ENCODE results near the gene CERS1.

Gene CERS1

GRCh38 chr19:18870531-18871172 is 25.3 kb downstream of the CERS1 start:
- no peak for DNase-seq

DNA sequence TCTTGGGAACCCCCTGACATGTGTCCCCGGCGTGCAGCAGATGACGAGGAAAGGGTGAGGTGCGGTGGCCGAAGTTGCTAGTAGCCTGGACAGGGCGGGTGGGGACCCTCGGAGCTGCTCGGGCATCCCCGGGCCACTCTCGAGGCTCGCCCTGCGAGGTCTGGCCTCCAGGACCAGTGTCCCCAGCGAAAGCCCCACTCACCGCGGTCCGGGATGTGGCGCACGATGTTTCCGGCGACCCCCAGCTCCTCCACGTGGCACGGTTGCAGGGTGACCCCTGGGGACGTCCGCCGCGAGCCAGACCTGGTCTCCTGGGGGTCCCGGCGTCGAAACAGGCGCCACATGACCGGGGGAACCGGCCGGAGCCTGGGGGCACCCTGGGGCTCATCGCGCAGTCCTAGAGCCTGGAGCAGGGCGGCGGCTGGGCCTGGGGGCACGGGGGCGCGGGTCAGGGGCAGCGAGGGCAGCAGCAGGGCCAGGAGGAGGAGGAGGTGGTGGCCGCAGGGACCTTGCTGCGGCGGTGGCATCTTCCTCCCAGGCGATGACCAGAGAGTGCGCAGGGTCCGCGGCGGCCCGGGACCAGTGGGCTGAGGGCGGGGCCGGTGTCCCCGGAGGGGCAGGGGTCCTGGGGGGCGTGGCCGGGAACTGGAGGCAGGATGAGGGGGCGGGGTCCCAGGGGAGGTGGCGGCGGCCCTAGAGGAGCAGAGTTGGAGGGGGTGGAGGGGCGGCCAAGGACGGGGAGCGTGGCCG is 26.0 kb downstream of the CERS1 start:
- no peak for DNase-seq

GRCh38 chr19:18869023-18869618 is 26.8 kb downstream of the CERS1 start:
- DNase-seq: no peak

DNA sequence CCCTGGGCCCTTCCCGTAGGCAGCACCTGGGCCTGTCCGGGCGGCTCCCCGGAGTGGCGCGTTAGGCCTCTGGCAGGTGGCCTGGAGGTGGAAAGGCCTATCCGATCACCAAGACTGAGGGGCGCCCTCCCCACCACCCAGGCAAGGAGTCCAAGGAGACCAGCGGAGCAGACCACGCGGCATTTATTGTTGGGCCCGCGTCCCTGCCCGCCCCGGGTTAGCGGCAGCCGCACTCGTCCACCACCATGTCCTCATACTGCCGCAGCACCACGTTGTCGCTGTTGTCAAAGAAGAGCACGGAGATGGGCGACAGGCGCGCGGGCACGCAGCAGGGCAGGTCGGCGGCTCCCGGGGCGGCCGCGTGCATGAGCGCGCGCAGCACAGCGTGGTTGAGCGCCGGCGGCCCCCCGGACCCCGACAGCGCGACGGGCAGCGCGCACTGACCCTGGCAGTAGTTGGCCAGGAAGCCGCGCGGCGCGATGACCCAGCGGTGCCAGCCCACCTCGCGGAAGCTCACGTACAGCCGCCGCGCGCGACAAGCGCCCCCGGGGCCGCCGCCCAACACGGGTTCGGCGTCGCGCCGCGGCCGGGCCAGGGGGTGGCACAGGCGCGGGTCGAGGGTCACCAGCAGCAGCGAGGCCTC is 27.5 kb downstream of the CERS1 start:
- no peak for DNase-seq

DNA sequence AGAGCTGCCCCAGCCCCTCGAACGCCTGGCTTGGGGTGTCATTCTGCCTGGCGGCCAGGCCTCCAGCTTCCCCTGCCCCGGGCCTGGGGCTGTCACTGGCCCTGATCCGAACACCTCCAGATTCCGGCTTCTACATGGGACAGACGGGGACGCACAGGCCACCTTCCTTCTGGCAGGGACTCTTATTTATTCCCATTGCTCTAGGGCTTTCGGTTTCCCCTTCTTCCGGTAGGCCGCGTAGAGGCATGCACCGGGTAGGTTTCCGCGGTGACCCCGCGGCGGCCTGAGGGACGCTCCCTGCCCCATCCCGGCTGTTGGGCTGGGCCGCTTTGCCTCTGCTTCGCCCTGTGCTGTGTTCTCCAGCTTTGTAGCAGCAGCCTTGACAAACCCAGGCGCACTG is 28.2 kb downstream of the CERS1 start:
- DNase-seq: no peak

GRCh38 chr19:18867199-18867598 is 28.8 kb downstream of the CERS1 start:
- no peak for DNase-seq

- DNase-seq: no peak
Observed at GRCh38 chr19:18866800-18867123, 29.2 kb downstream of the CERS1 start.

DNA sequence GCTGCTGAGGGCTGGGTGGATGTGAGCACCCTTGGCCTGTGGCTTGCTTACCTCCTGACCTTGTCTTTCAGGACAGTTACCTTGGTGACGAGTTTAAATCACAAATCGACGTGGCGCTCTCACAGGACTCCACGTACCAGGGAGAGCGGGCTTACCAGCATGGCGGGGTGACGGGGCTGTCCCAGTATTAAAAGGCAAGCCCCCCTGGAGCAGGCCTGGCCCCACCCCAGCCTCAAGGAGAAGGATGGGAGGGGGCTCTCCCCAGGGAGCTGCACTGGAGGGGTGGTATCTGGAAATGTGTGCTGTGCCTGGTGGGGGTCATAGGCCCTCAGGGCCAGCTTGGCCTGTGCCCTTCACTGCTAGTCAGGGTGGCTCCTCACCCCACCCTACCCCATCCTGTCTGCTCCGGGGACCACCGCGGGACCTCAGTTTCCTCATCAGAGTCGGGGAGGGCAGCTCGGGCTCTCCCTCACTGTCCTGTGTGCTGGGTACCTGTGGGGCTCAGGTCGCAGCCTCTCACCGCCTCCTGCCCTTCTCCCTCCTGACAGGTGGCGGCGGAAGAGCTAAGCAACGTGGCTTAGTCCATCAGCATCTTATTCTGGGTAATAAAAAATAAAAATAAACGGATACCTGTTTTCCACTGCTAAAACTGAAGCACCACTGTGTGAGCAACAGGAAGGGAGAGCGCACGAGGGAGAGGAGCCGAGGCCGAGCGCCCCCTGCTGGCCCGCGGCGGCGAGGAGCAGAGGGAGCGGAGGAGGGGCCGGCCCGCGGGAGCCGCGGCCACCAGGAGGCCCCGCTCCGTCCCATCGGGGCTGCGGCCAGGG is 29.8 kb downstream of the CERS1 start:
- DNase-seq: peak; percentile 75

DNA sequence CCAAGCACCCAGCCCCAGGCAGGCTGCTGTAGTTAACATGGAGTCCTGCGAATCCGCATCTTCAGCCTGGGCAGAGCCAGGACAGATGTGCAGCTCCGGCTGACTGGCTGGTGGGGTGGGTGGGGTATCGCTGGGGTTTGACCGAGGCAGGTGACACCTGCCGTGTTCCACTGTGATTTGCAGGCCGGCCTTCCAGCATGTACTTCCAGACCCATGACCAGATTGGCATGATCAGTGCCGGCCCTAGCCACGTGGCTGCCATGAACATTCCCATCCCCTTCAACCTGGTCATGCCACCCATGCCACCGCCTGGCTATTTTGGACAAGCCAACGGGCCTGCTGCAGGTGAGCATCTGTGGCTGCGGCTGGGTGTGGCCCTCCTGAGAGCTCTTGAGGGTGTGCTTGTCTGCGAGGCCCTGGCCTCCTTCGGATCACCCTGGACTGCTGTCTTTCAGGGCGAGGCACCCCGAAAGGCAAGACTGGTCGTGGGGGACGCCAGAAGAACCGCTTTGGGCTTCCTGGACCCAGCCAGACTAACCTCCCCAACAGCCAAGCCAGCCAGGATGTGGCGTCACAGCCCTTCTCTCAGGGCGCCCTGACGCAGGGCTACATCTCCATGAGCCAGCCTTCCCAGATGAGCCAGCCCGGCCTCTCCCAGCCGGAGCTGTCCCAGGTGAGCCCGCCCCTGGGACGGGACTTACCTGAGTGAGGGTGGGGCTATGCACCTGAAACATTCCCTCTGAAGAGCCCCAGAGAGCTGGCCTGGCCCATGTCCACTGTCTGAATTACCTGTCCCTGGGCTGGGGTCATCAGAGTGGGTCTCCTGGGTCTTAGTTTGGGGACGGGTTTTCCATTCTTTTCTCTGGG is 30.6 kb downstream of the CERS1 start:
- DNase-seq: no peak

DNA sequence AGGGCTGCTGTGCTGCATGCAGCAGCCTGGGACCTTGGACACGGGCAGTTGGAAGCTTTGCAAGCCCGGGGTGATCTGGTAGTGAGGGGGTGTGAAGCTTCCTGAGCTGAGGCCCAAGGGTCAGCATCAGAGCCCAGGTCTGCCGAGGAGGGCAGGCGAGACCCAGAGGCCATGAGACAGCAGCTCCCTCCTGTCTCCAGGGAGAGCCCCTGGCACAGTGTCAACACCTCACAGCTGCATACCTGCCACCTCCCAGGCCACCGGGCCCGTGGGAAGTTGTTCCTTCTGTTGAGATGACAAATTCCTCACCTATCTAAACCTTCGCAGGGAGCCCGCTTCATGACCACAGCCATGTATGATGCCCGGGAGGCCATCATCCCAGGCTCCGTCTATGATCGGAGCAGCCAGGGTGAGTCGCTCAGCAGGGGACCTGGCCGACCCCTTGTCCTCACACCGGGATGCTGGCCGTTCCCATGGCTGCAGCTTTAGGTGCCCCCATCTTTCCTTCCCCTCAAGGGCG is 32.1 kb downstream of the CERS1 start:
- DNase-seq: no peak

DNA sequence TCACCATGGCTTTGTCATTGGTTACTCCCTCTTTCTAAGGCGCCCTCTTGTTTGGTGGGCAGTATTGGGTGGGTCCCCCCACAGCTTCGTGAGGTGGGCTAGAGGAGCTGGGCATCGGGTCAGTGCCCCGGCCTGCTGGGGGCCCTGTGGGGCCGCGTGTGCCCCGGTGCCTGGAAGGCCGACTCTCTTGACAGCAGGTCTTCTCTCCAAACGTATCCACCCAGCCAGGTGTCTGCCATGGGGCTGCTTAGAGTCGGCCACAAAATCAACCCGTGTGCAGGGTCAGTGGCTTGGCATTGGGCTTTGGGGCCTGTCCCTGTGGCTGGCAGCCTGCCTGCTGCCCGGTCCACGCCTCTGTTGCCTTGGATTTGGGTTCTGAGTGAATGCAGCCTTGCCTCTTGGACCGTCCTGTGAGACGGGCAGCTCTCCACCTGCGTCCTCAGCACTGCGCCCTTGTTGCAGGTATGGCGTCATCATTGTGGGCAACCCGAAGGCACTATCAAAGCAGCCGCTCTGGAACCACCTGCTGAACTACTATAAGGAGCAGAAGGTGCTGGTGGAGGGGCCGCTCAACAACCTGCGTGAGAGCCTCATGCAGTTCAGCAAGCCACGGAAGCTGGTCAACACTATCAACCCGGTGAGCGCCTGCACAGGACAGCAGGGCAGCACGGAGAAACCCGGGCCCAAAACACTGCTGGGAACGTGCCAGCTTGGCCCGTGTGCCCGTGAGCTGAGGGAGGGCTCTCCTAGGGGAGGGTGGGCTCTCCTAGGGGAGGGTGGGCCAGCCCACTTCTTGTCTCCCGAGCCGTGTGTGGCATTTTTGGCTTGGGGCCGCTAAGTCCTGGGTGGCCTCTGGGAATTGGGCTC is 32.7 kb downstream of the CERS1 start:
- DNase-seq: no peak

- DNase-seq: no peak
Observed at GRCh38 chr19:18861917-18862316, 34.0 kb downstream of the CERS1 start.

GRCh38 chr19:18861235-18861634 is 34.7 kb downstream of the CERS1 start:
- DNase-seq: no peak

GRCh38 chr19:18860725-18861124 is 35.2 kb downstream of the CERS1 start:
- DNase-seq: no peak

DNA sequence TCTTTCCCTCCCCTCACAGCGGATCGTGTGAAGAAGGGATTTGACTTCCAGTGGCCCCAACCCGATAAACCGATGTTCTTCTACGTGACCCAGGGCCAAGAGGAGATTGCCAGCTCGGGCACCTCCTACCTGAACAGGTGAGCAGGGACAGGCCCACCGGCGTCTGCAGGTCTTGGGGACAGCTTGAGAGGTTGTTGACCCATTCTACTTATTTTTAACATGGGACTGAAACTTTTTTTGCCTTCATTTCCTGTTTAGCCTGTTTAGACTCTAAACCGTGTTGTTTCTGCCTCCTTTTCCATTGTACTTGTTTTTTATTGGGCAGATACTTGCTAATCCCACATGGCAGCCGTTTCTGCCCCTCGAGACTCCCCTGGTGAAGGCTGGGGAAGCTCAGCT is 35.7 kb downstream of the CERS1 start:
- no peak for DNase-seq

DNA sequence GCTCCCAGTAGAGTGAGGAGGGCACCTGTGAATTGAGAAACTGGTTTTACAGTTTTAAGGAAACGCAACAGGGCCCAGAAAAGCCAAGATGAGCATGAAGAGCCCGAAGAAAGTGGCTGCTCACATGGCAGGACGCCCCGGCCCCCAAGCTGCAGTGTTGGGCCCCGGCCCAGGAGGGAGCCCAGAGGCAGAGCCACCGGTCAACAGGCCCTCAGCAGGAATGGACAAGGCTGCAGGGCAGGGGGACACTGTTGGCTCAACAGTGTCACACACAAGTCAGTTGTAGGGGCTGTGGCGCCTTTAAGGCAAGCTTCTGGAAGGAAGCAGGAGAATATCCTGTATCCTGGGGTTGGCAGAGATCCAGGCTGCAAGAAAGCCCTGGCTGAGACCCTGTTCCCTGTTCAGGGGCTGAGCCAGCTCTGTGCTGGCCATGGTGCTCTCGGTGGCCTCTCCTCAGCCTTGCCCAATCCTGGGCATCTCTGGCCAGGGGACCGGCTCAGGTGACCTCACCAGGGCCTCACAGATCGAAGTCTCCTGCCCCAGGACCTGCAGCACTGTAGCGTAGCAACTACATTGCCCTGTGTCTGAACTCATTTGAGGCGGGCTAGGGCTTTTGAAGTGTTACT is 36.2 kb downstream of the CERS1 start:
- no peak for DNase-seq

DNA sequence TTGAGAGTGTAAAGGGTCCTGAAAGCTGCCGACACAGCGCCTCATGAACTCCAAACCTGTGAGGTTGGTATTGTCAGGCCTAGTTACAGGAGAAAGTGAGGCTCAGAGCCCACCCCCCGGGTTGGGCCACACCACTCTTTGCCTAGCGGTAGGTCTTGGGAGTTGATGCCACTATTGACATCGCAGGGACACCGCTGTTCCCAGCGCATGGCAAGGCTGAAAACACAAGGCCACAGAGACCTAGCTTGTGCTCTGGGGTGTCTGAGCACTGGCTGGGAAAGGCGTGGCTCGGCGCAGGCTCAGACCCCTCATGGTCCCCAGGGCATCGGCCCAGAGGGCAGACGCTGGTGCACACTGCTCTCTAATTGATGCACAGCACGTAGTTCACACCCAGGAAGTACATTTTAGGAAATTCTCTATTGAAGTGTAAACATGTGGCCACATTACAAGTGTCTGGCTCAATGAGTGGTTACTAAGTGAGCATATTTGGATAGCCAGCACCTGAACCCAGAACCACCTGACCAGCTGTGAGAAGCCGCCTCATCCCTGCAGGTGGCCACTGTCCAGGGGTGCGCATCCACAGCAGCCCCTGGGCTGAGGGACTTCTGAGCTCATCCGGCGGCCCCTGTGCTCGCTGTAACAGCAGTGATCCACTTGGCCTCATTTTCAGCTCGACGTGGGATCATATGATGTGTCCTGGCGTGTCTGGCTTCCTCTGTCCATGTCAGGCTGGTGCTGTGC is 36.9 kb downstream of the CERS1 start:
- DNase-seq: no peak

DNA sequence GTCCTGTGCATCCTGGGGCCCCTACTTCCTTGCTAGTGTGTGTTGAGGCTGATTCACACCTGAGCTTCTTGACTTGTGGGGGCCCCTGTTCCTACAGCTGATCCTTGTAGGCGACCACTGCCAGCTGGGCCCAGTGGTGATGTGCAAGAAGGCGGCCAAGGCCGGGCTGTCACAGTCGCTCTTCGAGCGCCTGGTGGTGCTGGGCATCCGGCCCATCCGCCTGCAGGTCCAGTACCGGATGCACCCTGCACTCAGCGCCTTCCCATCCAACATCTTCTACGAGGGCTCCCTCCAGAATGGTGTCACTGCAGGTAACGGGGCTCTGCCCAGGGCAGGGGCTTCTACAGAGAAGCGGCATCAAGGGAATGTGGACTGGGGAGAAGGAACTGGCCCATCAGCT is 38.7 kb downstream of the CERS1 start:
- DNase-seq: no peak

DNA sequence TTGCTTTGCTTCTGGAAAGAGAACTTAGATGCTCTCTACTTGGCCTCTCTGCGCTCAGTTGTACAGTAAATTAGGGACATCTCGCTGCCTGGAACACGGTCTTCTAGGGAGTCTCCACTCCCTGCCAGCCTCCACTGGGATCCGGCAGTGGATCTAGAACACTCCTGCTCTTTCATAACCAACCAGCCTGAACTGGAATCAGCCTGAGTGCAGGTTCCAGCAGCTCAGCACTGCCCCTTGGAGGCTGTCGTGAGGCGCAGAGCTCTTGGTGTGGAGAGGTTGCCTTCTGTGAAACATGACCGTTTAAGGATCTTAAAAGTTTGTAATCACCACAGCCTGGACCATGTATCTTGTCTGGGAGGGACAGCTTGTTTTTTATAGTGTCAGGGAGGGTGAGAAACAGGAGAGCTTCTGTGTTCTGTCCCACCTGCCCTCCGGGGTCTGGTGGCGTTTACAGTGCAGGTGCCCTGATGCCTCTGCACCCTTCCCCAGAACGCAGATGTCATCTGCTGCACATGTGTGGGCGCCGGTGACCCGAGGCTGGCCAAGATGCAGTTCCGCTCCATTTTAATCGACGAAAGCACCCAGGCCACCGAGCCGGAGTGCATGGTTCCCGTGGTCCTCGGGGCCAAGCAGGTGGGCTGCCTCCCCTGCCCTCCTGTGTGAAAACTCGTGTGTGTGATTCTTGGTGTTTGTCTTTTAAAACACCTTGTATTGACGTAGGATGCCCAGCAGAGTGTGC is 39.4 kb downstream of the CERS1 start:
- no peak for DNase-seq
